K562 (cell line): Measurements from ENCODE around the gene PRMT2. TPM values are rescaled to one million over a fixed set of nuclear protein-coding genes. Genes with fewer than 3 reads are reported as not detected.

Experiments
- BCL6 ChIP-seq: fragments of 250-450 bp; sonication (Bioruptor Pico); IDR thresholded peaks from 2 replicates; pipeline ENCODE4 v1.4.0; 2020
- CHD1 ChIP-seq: fragments of 200-600 bp; sonication (generic); IDR thresholded peaks from one replicate; pipeline ENCODE4 v1.6.1; 2012; ENCODE audit warnings: mild to moderate bottlenecking, moderate library complexity, low read length, inconsistent platforms
- CHD4 ChIP-seq: fragments of 200-600 bp; sonication (generic); IDR thresholded peaks from 3 replicates; pipeline ENCODE4 v1.6.1; 2012; ENCODE audit warnings: low read depth, mild to moderate bottlenecking, mixed read lengths, low read length, inconsistent platforms; ENCODE audit not compliant: insufficient read depth, insufficient replicate concordance, poor library complexity, severe bottlenecking
- EP300 ChIP-seq: IDR thresholded peaks from 2 replicates; pipeline ENCODE4 v1.6.1; 2012; ENCODE audit warnings: low read length, improper control_type of control experiment
- LARP7 ChIP-seq: fragments of 450-650 bp; IDR thresholded peaks from 2 replicates; pipeline ENCODE4 v1.6.1; 2016
- PHB2 ChIP-seq: fragments of 450-650 bp; IDR thresholded peaks from 2 replicates; pipeline ENCODE4 v1.6.1; 2017; ENCODE audit warnings: low read depth
- POLR3G ChIP-seq: IDR thresholded peaks from 2 replicates; pipeline ENCODE4 v1.6.1; 2011; ENCODE audit not compliant: insufficient read length, insufficient replicate concordance; ENCODE audit errors: extremely low read depth
- SETDB1 ChIP-seq: IDR thresholded peaks from one replicate; pipeline ENCODE4 v1.6.1; 2012; ENCODE audit warnings: low read length, control low read depth, inconsistent platforms
- TAF9B ChIP-seq: fragments of 450-650 bp; IDR thresholded peaks from 2 replicates; pipeline ENCODE4 v1.6.1; 2018; ENCODE audit warnings: mild to moderate bottlenecking; ENCODE audit not compliant: partially characterized antibody
- THRAP3 ChIP-seq: fragments of 450-650 bp; IDR thresholded peaks from 2 replicates; pipeline ENCODE4 v1.6.1; 2016; ENCODE audit warnings: mild to moderate bottlenecking, inconsistent platforms, borderline replicate concordance
- ZNF133 ChIP-seq: fragments of 250-450 bp; sonication (Bioruptor Pico); IDR thresholded peaks from 2 replicates; pipeline ENCODE4 v1.4.0; 2020; ENCODE audit warnings: mild to moderate bottlenecking
- ZNF143 ChIP-seq: sonication (generic); formaldehyde crosslinking; IDR thresholded peaks from 2 replicates; pipeline ENCODE4 v1.9.0; 2022; ENCODE audit warnings: mild to moderate bottlenecking, missing genetic modification reagents
- ZNF197 ChIP-seq: fragments of 200-800 bp; sonication (Bioruptor generic); IDR thresholded peaks from 2 replicates; pipeline ENCODE4 v1.6.1; 2016; ENCODE audit warnings: low read depth, missing genetic modification characterization, missing compliant biosample characterization
- ZNF41 ChIP-seq: fragments of 250-450 bp; sonication (Bioruptor Pico); conservative IDR thresholded peaks from 2 replicates; pipeline ENCODE4 v1.4.0; 2020; ENCODE audit warnings: mild to moderate bottlenecking
- ZNF717 ChIP-seq: fragments of 250-450 bp; sonication (Bioruptor Pico); IDR thresholded peaks from 2 replicates; pipeline ENCODE4 v1.5.0; 2021
- polyA plus RNA-seq, 8 experiments: library from polyadenylated mRNA; depleted of rRNA in 4 of 8; stranded (reverse) in 5 of 8; unstranded in 3 of 8; fragments of >200 nt; fragmentation: Nextera tagmentation in 2 of 8; fragmentation: Illumina TruSeq in 1 of 8; extraction: Ambion mirVana in 2 of 8; extraction: Trizol in 1 of 8; gene quantifications; 2 replicates each; pipeline versions ENCODE4 v1.2.1 to v1.2.3, GENCODE V29; 2011 to 2014; ENCODE audit warnings: inconsistent platforms in 1 of 8, missing spikeins in 1 of 8
- total RNA-seq, 7 experiments: library from RNA; depleted of rRNA in 6 of 7; stranded (reverse); fragments of >200 nt in 6 of 7; fragmentation: Illumina TruSeq in 2 of 7; extraction: Trizol in 2 of 7; gene quantifications; 2 replicates each; pipeline versions ENCODE4 v1.2.1 to v1.2.3, GENCODE V29; 2011 to 2021; ENCODE audit warnings: low replicate concordance in 1 of 7
- TF ChIP-seq, protein P1 (sequence below): sonication (generic); formaldehyde crosslinking; IDR thresholded peaks from 2 replicates; pipeline ENCODE4 v1.8.1; 2023; ENCODE audit warnings: mild to moderate bottlenecking, missing genetic modification reagents
- TF ChIP-seq, protein P2 (sequence below): sonication (generic); formaldehyde crosslinking; IDR thresholded peaks from 2 replicates; pipeline ENCODE4 v1.8.1; 2023; ENCODE audit warnings: mild to moderate bottlenecking, missing genetic modification reagents, moderate library complexity
- TF ChIP-seq, protein P3 (sequence below): sonication (generic); formaldehyde crosslinking; IDR thresholded peaks from 2 replicates; pipeline ENCODE4 v1.9.0; 2022; ENCODE audit warnings: mild to moderate bottlenecking, missing genetic modification reagents
- TF ChIP-seq, protein P4 (sequence below): fragments of 250-450 bp; sonication (Bioruptor Pico); IDR thresholded peaks from 2 replicates; pipeline ENCODE4 v1.5.0; 2021; ENCODE audit warnings: mild to moderate bottlenecking, borderline replicate concordance
- TF ChIP-seq, protein P5 (sequence below): fragments of 450-650 bp; IDR thresholded peaks from 2 replicates; pipeline ENCODE4 v1.6.1; 2016; ENCODE audit warnings: low read depth, mild to moderate bottlenecking, moderate library complexity

Gene PRMT2
- total and polyA plus RNA-seq, 9 of the 15 experiments (the other 6 are each of a cell fraction or from before 2014, with no cell fraction given): 37.2 to 85.7 (median 59.3) TPM

DNA sequence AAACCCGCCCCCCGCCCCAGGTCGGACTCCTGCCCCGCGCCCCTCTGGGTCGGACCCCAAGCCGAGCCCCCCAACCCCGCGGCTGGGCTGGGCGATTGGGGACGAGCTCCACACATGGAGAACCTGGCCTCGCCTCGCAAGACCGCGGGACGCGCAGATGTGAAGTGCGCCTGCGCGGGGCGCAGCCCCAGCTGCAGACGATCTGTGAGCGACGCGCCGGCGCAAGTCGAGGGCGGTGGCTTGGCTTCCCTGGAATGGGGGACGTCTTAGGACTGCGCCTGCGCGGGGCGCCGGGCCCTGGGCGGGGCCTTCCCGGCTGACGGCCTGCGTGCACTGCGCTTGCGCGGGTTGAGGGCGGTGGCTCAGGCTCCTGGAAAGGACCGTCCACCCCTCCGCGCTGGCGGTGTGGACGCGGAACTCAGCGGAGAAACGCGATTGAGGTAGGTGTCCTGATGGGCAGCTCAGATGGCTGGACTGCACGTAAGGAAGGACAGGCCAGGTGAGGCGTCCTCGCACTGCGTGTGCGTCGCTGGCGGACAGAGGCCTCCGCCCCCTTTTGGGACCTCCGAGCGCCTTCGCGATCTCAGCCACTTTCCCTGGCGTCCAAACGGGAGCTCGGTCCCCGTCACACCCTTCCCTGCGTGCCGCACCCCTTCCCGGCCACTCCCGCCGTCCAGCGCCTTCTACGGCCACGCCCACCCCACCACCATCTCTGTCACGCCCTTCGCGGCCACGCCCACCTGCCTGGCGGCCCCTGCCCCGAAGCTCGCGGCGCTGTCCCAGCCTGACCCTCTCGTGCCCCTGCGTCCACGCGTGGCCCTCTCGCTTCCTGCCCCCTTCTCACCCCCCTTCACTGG lies at the start of gene PRMT2 (continued):
- TF ChIP-seq ZNF717 (CRISPR knock-in tag) (no peak), CHD4 (no peak), ZNF197 (no peak), SETDB1 (peak; percentile 81), BCL6 (CRISPR knock-in tag) (no peak), THRAP3 (no peak), POLR3G (no peak), ZNF133 (CRISPR knock-in tag) (0 out of 2 replicates have a peak, but pooled peaks have one; percentile 38), CHD1 (peak; percentile 100), PHB2 (no peak; the same call in 1 of the 2 replicates), EP300 (no peak), TAF9B (peak; percentile 70), LARP7 (peak; percentile 65; the same call in 1 of the 2 replicates), ZNF143 (CRISPR knock-in tag) (peak; percentile 46; the same call in 1 of the 2 replicates), ZNF41 (CRISPR knock-in tag) (no peak)
- TF ChIP-seq, protein P1, sequence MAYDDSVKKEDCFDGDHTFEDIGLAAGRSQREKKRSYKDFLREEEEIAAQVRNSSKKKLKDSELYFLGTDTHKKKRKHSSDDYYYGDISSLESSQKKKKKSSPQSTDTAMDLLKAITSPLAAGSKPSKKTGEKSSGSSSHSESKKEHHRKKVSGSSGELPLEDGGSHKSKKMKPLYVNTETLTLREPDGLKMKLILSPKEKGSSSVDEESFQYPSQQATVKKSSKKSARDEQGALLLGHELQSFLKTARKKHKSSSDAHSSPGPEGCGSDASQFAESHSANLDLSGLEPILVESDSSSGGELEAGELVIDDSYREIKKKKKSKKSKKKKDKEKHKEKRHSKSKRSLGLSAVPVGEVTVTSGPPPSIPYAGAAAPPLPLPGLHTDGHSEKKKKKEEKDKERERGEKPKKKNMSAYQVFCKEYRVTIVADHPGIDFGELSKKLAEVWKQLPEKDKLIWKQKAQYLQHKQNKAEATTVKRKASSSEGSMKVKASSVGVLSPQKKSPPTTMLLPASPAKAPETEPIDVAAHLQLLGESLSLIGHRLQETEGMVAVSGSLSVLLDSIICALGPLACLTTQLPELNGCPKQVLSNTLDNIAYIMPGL: peak; percentile 72; the same call in 1 of the 2 replicates
- TF ChIP-seq, protein P2, sequence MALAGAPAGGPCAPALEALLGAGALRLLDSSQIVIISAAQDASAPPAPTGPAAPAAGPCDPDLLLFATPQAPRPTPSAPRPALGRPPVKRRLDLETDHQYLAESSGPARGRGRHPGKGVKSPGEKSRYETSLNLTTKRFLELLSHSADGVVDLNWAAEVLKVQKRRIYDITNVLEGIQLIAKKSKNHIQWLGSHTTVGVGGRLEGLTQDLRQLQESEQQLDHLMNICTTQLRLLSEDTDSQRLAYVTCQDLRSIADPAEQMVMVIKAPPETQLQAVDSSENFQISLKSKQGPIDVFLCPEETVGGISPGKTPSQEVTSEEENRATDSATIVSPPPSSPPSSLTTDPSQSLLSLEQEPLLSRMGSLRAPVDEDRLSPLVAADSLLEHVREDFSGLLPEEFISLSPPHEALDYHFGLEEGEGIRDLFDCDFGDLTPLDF (CRISPR knock-in tag): no peak; the same call in 1 of the 2 replicates
- TF ChIP-seq, protein P3, sequence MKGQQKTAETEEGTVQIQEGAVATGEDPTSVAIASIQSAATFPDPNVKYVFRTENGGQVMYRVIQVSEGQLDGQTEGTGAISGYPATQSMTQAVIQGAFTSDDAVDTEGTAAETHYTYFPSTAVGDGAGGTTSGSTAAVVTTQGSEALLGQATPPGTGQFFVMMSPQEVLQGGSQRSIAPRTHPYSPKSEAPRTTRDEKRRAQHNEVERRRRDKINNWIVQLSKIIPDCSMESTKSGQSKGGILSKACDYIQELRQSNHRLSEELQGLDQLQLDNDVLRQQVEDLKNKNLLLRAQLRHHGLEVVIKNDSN (CRISPR knock-in tag): peak; percentile 66
- TF ChIP-seq, protein P4, sequence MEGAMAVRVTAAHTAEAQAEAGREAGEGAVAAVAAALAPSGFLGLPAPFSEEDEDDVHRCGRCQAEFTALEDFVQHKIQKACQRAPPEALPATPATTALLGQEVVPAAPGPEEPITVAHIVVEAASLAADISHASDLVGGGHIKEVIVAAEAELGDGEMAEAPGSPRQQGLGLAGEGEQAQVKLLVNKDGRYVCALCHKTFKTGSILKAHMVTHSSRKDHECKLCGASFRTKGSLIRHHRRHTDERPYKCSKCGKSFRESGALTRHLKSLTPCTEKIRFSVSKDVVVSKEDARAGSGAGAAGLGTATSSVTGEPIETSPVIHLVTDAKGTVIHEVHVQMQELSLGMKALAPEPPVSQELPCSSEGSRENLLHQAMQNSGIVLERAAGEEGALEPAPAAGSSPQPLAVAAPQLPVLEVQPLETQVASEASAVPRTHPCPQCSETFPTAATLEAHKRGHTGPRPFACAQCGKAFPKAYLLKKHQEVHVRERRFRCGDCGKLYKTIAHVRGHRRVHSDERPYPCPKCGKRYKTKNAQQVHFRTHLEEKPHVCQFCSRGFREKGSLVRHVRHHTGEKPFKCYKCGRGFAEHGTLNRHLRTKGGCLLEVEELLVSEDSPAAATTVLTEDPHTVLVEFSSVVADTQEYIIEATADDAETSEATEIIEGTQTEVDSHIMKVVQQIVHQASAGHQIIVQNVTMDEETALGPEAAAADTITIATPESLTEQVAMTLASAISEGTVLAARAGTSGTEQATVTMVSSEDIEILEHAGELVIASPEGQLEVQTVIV (CRISPR knock-in tag): no peak
- TF ChIP-seq, protein P5, sequence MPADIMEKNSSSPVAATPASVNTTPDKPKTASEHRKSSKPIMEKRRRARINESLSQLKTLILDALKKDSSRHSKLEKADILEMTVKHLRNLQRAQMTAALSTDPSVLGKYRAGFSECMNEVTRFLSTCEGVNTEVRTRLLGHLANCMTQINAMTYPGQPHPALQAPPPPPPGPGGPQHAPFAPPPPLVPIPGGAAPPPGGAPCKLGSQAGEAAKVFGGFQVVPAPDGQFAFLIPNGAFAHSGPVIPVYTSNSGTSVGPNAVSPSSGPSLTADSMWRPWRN: no peak
